Activated CD8-positive, alpha-beta memory T cell treated with anti-CD3 and anti-CD28 coated beads for 1 hour (primary cell): ENCODE results near the gene SPDYE17.
"Not testable (repeated sequence)": the region's sequence is repeated elsewhere in the genome, so short reads cannot be mapped to it uniquely, and the experiment has no call there.

Experiments used
- DNase-seq, 2 donors: peaks; one replicate each; pipeline ENCODE4 v3.0.0-alpha.2; 2020; ENCODE audit warnings: low read depth in 1 of 2; ENCODE audit errors: extremely low read depth in 1 of 2

Gene SPDYE17

GRCh38 chr7:76999474-77000107, 32.6 kb downstream of the SPDYE17 start:
- not testable (repeated sequence) for DNase-seq

GRCh38 chr7:76998764-76999450, 33.3 kb downstream of the SPDYE17 start:
- DNase-seq, result not testable (repeated sequence)

- no peak for DNase-seq
Measured at GRCh38 chr7:76998285-76998589, 33.9 kb downstream of the SPDYE17 start.

- no peak for DNase-seq
Measured at GRCh38 chr7:76997381-76998284, 34.5 kb downstream of the SPDYE17 start.

- not testable (repeated sequence) for DNase-seq
Measured at GRCh38 chr7:76996932-76997331, 35.2 kb downstream of the SPDYE17 start.

GRCh38 chr7:76994286-76994685, 37.9 kb downstream of the SPDYE17 start:
- DNase-seq, result not testable (repeated sequence)

- DNase-seq, result not testable (repeated sequence)
Measured at GRCh38 chr7:76993831-76994230, 38.3 kb downstream of the SPDYE17 start.

- not testable (repeated sequence) for DNase-seq
Measured at GRCh38 chr7:76992871-76993270, 39.3 kb downstream of the SPDYE17 start.

GRCh38 chr7:76992204-76992603, 40.0 kb downstream of the SPDYE17 start:
- not testable (repeated sequence) for DNase-seq

GRCh38 chr7:76990202-76990601, 42.0 kb downstream of the SPDYE17 start:
- not testable (repeated sequence) for DNase-seq

GRCh38 chr7:76985924-76986717, 46.0 kb downstream of the SPDYE17 start:
- DNase-seq, result not testable (repeated sequence)

GRCh38 chr7:76984784-76985136, 47.4 kb downstream of the SPDYE17 start:
- not testable (repeated sequence) for DNase-seq

GRCh38 chr7:76983937-76984783, 48.0 kb downstream of the SPDYE17 start:
- not testable (repeated sequence) for DNase-seq

- DNase-seq, result not testable (repeated sequence)
Measured at GRCh38 chr7:76983333-76983732, 48.8 kb downstream of the SPDYE17 start.

GRCh38 chr7:76982501-76982900, 49.7 kb downstream of the SPDYE17 start:
- not testable (repeated sequence) for DNase-seq

GRCh38 chr7:76981187-76981970, 50.8 kb downstream of the SPDYE17 start:
- not testable (repeated sequence) for DNase-seq

- DNase-seq, result not testable (repeated sequence)
Measured at GRCh38 chr7:76980576-76980975, 51.6 kb downstream of the SPDYE17 start.

GRCh38 chr7:76977761-76978367, 54.3 kb downstream of the SPDYE17 start:
- DNase-seq, result not testable (repeated sequence)
